Naive thymus-derived CD4-positive, alpha-beta T cell (primary cell): Measurements from ENCODE around the gene ROR2. TPM values are rescaled to one million over a fixed set of nuclear protein-coding genes. Genes with fewer than 3 reads are reported as not detected.

Experiments
- ATAC-seq: fragments of 150-1000 bp; cut with Tn5 transposase; 2 replicates; pipeline ENCODE4 v1.10.0; 2021; ENCODE audit warnings: mild to moderate bottlenecking, moderate library complexity
- CTCF ChIA-PET: fragments of 350-600 bp; sonication (Branson Sonifier 250); formaldehyde crosslinking; loops from one replicate; lab custom pipeline; 2021; ENCODE audit warnings: antibody characterized with exemption; lab: Charles Lee
- POLR2A ChIA-PET: fragments of 350-600 bp; sonication (Branson Sonifier 250); formaldehyde crosslinking; loops from one replicate; lab custom pipeline; 2021; ENCODE audit warnings: antibody characterized with exemption, inconsistent platforms; lab: Charles Lee
- DNase-seq, 9 donors: peaks; one replicate each; pipeline versions ENCODE4 v3.0.0 to v3.0.0-alpha.2; 2020 to 2022; ENCODE audit warnings: mixed read lengths in 1 of 9
- H3K27ac ChIP-seq: one replicate; pipeline ENCODE4 v1.7.0; 2013; ENCODE audit warnings: mild to moderate bottlenecking, low read depth, low read length, moderate library complexity
- H3K27me3 ChIP-seq, 2 donors: one replicate each; pipeline ENCODE4 v1.7.0; 2013; ENCODE audit warnings: low read length in 2 of 2, mild to moderate bottlenecking in 2 of 2, moderate library complexity in 2 of 2; ENCODE audit not compliant: control insufficient read depth in 2 of 2, insufficient read depth in 2 of 2
- H3K36me3 ChIP-seq, 3 experiments: 1 replicate in 2 of 3; 2 replicates in 1 of 3; pipeline ENCODE4 v1.7.0; 2013; ENCODE audit warnings: low read length in 3 of 3, mild to moderate bottlenecking in 3 of 3, moderate library complexity in 1 of 3; ENCODE audit not compliant: insufficient read depth in 3 of 3, control insufficient read depth in 2 of 3
- H3K4me1 ChIP-seq, 2 donors: one replicate each; pipeline ENCODE4 v1.7.0; 2013; ENCODE audit warnings: low read length in 2 of 2, mild to moderate bottlenecking in 2 of 2, moderate library complexity in 1 of 2; ENCODE audit not compliant: control insufficient read depth in 2 of 2, insufficient read depth in 2 of 2
- H3K4me3 ChIP-seq: 2 replicates; pipeline ENCODE4 v1.7.0; 2013; ENCODE audit warnings: mild to moderate bottlenecking, low read length
- H3K9me3 ChIP-seq, 3 experiments: 1 replicate in 2 of 3; 2 replicates in 1 of 3; pipeline ENCODE4 v1.7.0; 2013; ENCODE audit warnings: low read length in 3 of 3; ENCODE audit not compliant: control insufficient read depth in 2 of 3
- H3K27ac Mint-ChIP-seq, 9 donors: one replicate each; pipeline ENCODE4 v1.8.0; 2020 to 2022; ENCODE audit warnings: mixed read lengths in 9 of 9, mild to moderate bottlenecking in 8 of 9, moderate library complexity in 5 of 9, inconsistent platforms in 2 of 9
- H3K27me3 Mint-ChIP-seq, 5 donors: one replicate each; pipeline ENCODE4 v1.8.0; 2021 to 2022; ENCODE audit warnings: mixed read lengths in 5 of 5, mild to moderate bottlenecking in 1 of 5
- H3K36me3 Mint-ChIP-seq, 5 donors: one replicate each; pipeline ENCODE4 v1.8.0; 2020 to 2022; ENCODE audit warnings: mixed read lengths in 5 of 5, mild to moderate bottlenecking in 3 of 5, inconsistent platforms in 1 of 5
- H3K4me1 Mint-ChIP-seq, 7 donors: one replicate each; pipeline ENCODE4 v1.8.0; 2020 to 2022; ENCODE audit warnings: mixed read lengths in 7 of 7, mild to moderate bottlenecking in 3 of 7, inconsistent platforms in 1 of 7
- H3K4me3 Mint-ChIP-seq, 10 donors: one replicate each; pipeline ENCODE4 v1.8.0; 2020 to 2022; ENCODE audit warnings: mild to moderate bottlenecking in 10 of 10, mixed read lengths in 10 of 10, moderate library complexity in 6 of 10, inconsistent platforms in 2 of 10
- H3K9me3 Mint-ChIP-seq, 11 donors: one replicate each; pipeline ENCODE4 v1.8.0; 2020 to 2022; ENCODE audit warnings: mixed read lengths in 11 of 11, mild to moderate bottlenecking in 4 of 11, inconsistent platforms in 1 of 11, moderate library complexity in 1 of 11
- intact Hi-C, 2 donors: fragments of 100-400 bp; cut with micrococcal nuclease; formaldehyde crosslinking; loops; one replicate each; pipeline ENCODE4 v1.15.1; 2023
- polyA plus RNA-seq, 2 donors: library from polyadenylated mRNA; unstranded; fragments of 300-500 nt; fragmentation: Illumina TruSeq; gene quantifications; one replicate each; pipeline ENCODE4 v1.2.3, GENCODE V29; 2021
- total RNA-seq, 6 experiments: library from RNA in 5 of 6; stranded (reverse) in 5 of 6; gene quantifications; 1 replicate in 5 of 6; 2 replicates in 1 of 6; pipeline ENCODE4 v1.2.3 and lab custom pipeline; 2021 to 2026

Gene ROR2
- total and polyA plus RNA-seq, 7 experiments from 2014 or later = 0.48 to 2.1 TPM; not detected in 5

DNA sequence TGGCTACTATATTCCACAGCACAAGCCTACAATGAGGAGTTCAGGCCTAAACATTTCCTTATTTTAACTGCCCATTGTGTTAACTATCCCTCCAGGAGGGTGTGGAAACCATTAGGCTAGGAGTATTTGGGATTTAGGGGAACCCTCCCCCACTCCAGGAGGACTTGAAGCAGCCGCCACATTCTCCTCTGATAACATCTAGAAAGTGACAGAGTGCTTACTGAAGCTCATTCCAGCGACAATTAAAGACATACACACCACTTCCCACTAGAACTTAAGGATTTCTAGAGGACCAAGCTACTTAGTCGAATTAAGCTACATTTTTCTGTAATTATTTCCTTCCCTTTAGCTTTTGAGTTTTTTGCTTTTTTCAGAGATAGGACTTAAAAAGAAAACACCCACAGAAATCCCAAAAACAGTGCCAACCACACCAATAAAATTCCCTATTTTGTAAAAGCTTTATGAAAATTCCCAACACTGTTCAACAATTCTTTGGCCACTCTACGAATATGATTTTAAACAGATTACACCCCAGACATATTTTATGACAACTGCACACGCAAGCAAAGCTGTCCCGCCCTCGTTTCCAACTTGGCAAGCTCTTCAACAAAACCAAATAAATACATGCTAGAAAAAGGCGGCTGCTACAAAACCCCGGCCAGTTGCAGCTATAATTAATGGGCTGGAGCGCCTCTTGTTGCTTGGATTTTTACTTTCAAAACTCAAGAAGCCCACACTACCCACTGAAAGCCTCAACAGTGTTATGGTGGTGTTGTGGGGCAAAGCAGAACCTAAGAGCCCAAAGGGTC is 4.5 kb downstream of the ROR2 start:
- Mint-ChIP-seq H3K4me3 (no peak overlapping the region), H3K36me3 (peaks cover 0 to 1% (median 0%) of the 10 kb centered on the region in 5 donors), H3K27ac (no peak overlapping the region), H3K4me1 (peaks cover 0 to 15% (median 2%) of the 10 kb centered on the region in 7 donors), H3K27me3 (peaks cover 30 to 67% (median 61%) of the 10 kb centered on the region in 5 donors), H3K9me3 (peaks cover 0 to 5% (median 0%) of the 10 kb centered on the region in 11 donors)
- H3K4me3 ChIP-seq = no peak overlapping the region
- ATAC-seq (no peak), DNase-seq (no peak)
- no peaks in the 10 kb centered on the region for H3K9me3 ChIP-seq
- H3K4me1 ChIP-seq = no peaks in the 10 kb centered on the region
- H3K27me3 ChIP-seq = peaks cover 3 to 4% of the 10 kb centered on the region in 2 donors
- no peak overlapping the region for H3K27ac ChIP-seq
- intact Hi-C loops = loop anchor here in 1 of 2 donors (10.0 kb wide), 1 partner anchor 1031 kb away; no protein-coding TSS in a partner anchor
- no peaks in the 10 kb centered on the region for H3K36me3 ChIP-seq
- ChIA-PET CTCF (no interaction called here), POLR2A (no interaction called here)

DNA sequence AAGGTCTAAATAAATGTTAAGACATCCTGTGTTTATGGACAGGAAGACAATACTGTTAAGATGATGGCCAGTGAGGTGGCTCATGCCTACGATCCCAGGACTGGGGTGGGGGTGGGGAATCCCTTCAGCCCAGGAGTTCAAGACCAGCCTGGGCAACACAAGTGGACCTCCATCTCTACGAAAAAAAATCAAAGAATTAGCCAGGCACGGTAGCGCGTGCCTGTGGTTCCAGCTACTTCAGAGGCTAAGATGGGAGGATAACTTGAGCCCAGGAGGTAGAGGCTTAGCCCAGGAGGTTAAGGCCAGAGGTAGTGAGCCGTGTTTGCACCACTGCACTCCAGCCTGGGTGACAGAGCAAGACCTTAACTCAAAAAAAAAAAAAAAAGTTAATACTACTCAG is 5.3 kb downstream of the ROR2 start:
- peaks cover 27 to 68% (median 58%) of the 10 kb centered on the region in 5 donors for H3K27me3 Mint-ChIP-seq

DNA sequence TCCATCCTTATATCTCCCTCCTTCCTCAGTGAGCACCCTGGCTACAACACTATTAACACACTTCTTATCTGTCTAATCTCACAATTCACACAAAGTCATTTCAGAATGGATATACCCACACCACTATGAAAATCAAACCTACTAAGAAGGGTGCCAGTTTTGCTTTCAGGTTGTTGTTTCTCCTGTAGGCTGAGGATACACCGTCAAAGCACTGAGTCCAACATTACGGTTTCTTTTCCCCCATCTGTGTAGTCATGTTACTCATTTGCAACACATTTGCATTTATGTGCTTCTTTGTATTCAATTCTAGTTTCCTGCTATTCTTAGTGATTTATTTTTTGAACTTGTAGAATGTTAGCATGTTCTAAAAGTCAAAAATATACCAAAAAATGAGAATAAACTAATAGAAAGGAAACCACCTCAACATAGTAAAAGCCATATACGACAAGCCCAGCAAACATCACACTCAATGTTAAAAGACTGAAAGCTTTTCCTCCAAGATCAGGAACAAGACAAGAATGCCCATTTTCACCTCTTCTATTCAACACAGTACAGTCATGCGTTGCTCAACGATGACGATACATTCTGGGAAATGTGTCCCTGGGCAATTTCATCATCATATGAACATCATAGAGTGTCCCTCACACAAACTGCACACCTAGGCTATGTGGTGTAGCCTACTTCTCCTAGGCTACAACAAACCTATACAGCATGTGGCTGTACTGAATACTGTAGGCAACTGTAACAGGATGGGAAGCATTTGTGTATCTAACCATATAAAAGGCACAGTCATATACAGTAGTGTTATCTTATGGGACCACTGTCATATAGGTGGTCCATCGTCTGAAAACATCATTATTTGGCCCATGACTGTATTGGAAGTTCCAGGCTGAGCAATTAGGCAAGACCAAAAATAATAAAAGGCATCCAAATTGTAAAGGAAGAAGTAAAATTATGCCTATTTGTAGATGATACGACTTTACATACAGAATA is 6.3 kb downstream of the ROR2 start:
- Mint-ChIP-seq H3K36me3 (peaks cover 0 to 1% (median 0%) of the 10 kb centered on the region in 5 donors), H3K4me3 (no peak overlapping the region), H3K9me3 (peaks cover 0 to 5% (median 0%) of the 10 kb centered on the region in 11 donors), H3K4me1 (peaks cover 0 to 15% (median 0%) of the 10 kb centered on the region in 7 donors), H3K27me3 (peaks cover 27 to 67% (median 58%) of the 10 kb centered on the region in 5 donors), H3K27ac (no peak overlapping the region)
- intact Hi-C loops = loop anchor here in 1 of 2 donors (10.0 kb wide), 1 partner anchor 1029 kb away; no protein-coding TSS in a partner anchor
- Histone ChIP-seq H3K27ac (no peak overlapping the region), H3K36me3 (no peaks in the 10 kb centered on the region), H3K27me3 (peaks cover 3 to 4% of the 10 kb centered on the region in 2 donors), H3K4me1 (no peaks in the 10 kb centered on the region), H3K9me3 (no peaks in the 10 kb centered on the region), H3K4me3 (no peak overlapping the region)
- DNase-seq (no peak), ATAC-seq (no peak)
- CTCF ChIA-PET = no interaction called here
- POLR2A ChIA-PET = no interaction called here

More for the DNA sequence above, 5.3 kb downstream of the ROR2 start:
- Histone ChIP-seq H3K4me1 (no peaks in the 10 kb centered on the region), H3K27me3 (peaks cover 3 to 4% of the 10 kb centered on the region in 2 donors), H3K27ac (no peak overlapping the region), H3K4me3 (no peak overlapping the region), H3K9me3 (no peaks in the 10 kb centered on the region), H3K36me3 (no peaks in the 10 kb centered on the region)
- H3K9me3 Mint-ChIP-seq = peaks cover 0 to 5% (median 0%) of the 10 kb centered on the region in 11 donors
- peaks cover 0 to 1% (median 0%) of the 10 kb centered on the region in 5 donors for H3K36me3 Mint-ChIP-seq
- CTCF ChIA-PET = no interaction called here
- ATAC-seq (no peak), DNase-seq (no peak)
- POLR2A ChIA-PET = no interaction called here
- H3K4me3 Mint-ChIP-seq = no peak overlapping the region
- peaks cover 0 to 15% (median 0%) of the 10 kb centered on the region in 7 donors for H3K4me1 Mint-ChIP-seq
- H3K27ac Mint-ChIP-seq = no peak overlapping the region
- intact Hi-C loops = loop anchor here in 1 of 2 donors (10.0 kb wide), 1 partner anchor 1030 kb away; no protein-coding TSS in a partner anchor

DNA sequence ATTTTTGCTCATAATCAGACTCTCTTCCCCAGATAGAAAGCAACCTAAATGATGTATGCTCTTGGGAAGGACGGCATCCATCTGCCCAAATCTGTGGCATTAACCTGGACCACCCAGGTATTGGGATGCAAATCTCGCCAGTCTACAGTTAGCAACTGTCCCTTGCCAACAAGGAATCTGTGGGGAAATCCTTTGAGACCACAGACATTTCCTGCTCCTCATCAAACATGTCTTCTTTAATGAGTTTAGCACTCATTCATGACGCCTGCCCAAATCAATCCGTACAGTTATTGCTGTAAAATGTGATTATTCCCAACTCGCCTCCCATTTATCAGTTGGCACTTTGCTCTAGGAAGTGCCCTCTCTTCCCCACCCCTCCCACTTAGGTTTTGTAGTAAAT is 7.8 kb downstream of the ROR2 start:
- ATAC-seq (no peak), DNase-seq (no peak)
- Histone ChIP-seq H3K27me3 (peaks cover 2 to 4% of the 10 kb centered on the region in 2 donors), H3K27ac (no peak overlapping the region), H3K9me3 (no peaks in the 10 kb centered on the region), H3K4me3 (no peak overlapping the region), H3K4me1 (no peaks in the 10 kb centered on the region), H3K36me3 (no peaks in the 10 kb centered on the region)
- Mint-ChIP-seq H3K27ac (no peak overlapping the region), H3K27me3 (peaks cover 21 to 58% (median 47%) of the 10 kb centered on the region in 5 donors), H3K36me3 (peaks cover 0 to 1% (median 0%) of the 10 kb centered on the region in 5 donors), H3K9me3 (peaks cover 0 to 5% (median 0%) of the 10 kb centered on the region in 11 donors), H3K4me3 (no peak overlapping the region), H3K4me1 (peaks cover 0 to 10% (median 0%) of the 10 kb centered on the region in 7 donors)
- ChIA-PET CTCF (no interaction called here), POLR2A (no interaction called here)
- intact Hi-C loops = loop anchor here in 1 of 2 donors (10.0 kb wide), 1 partner anchor 1027 kb away; no protein-coding TSS in a partner anchor

DNA sequence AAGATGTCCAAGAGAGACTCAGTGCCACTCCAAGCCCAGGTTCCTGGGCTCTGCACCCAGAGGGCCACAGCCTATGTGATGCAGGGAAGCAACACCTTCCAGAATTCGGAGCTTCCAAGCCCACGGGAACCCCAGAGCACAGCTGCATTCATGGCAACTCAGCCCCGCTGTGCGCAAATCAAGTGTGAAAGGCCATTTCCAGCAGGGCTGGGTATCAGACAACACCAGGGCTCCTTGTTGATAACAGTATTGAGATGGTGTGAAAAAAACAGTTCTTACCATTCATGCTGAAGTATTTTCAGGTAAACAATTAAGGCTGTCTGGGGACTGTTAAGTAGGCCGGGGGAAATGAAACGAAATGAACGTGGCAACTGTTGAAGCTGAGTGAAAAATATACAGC is 10.1 kb downstream of the ROR2 start:
- no peak overlapping the region for H3K27ac Mint-ChIP-seq
- H3K27me3 Mint-ChIP-seq = peaks cover 18 to 37% (median 29%) of the 10 kb centered on the region in 5 donors
- Histone ChIP-seq H3K27me3 (no peaks in the 10 kb centered on the region), H3K4me3 (no peak overlapping the region), H3K36me3 (no peaks in the 10 kb centered on the region), H3K27ac (no peak overlapping the region), H3K4me1 (no peaks in the 10 kb centered on the region), H3K9me3 (no peaks in the 10 kb centered on the region)
- intact Hi-C loops = loop anchor here in 1 of 2 donors (10.0 kb wide), 1 partner anchor 1025 kb away; no protein-coding TSS in a partner anchor
- ChIA-PET CTCF (no interaction called here), POLR2A (no interaction called here)
- ATAC-seq (no peak), DNase-seq (no peak)
- H3K4me1 Mint-ChIP-seq = peaks cover 0 to 10% (median 0%) of the 10 kb centered on the region in 7 donors
- H3K4me3 Mint-ChIP-seq = no peak overlapping the region
- peaks cover 0 to 5% (median 0%) of the 10 kb centered on the region in 11 donors for H3K9me3 Mint-ChIP-seq
- peaks cover 0 to 1% (median 0%) of the 10 kb centered on the region in 5 donors for H3K36me3 Mint-ChIP-seq

DNA sequence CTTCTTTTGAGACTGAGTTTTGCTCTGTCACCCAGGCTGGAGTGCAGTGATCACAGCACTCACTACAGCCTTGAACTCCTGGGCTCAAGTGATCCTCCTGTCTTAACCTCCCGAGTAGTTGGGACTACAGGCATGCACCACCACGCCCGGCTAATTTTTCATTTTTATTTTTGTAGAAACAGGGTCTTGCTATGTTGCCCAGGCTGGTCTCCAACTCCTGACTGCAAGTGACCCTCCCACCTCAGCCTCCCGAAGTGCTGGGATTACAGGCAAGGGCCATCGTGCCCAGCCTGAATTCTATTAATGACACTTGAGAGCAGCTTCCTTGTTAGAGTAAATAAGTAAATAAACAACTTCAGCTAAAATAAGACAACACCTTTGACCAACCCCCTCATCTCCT is 12.3 kb downstream of the ROR2 start:
- Mint-ChIP-seq H3K4me3 (no peak overlapping the region), H3K27me3 (peaks cover 8 to 18% (median 13%) of the 10 kb centered on the region in 5 donors), H3K9me3 (peaks cover 0 to 6% (median 0%) of the 10 kb centered on the region in 11 donors), H3K27ac (no peak overlapping the region), H3K36me3 (peaks cover 0 to 2% (median 0%) of the 10 kb centered on the region in 5 donors), H3K4me1 (peaks cover 0 to 15% (median 0%) of the 10 kb centered on the region in 7 donors)
- Histone ChIP-seq H3K27me3 (no peaks in the 10 kb centered on the region), H3K9me3 (no peaks in the 10 kb centered on the region), H3K4me1 (no peaks in the 10 kb centered on the region), H3K27ac (no peak overlapping the region), H3K4me3 (no peak overlapping the region), H3K36me3 (no peaks in the 10 kb centered on the region)
- DNase-seq = no peak
- ChIA-PET CTCF (no interaction called here), POLR2A (no interaction called here)
- no peak for ATAC-seq
- intact Hi-C loops = no loop called here
